Measurements from ENCODE around the gene MYO10. TPM values are rescaled to one million over a fixed set of nuclear protein-coding genes. Genes with fewer than 3 reads are reported as not detected.

Gene MYO10
- total and polyA plus RNA-seq, 9 donors: 10.8 to 35.8 (median 16.3) TPM

- TF ChIP-seq POLR2A (IDR thresholded peaks at IDR 0.05) (no peak), CTCF (IDR thresholded peaks at IDR 0.05) (no peak), EP300 (IDR thresholded peaks at IDR 0.05) (no peak)
- Histone ChIP-seq H3K4me3 (no peak overlapping the region), H3K9me3 (no peaks in the 10 kb centered on the region), H3K4me1 (ENCODE audit: insufficient read depth) (peaks cover 9% of the 10 kb centered on the region), H3K27me3 (no peaks in the 10 kb centered on the region), H3K27ac (no peak overlapping the region), H3K36me3 (no peaks in the 10 kb centered on the region)
- WGBS, 3 donors: 95 to 97% (median 95%) methylated on average over 6 of the region's 6 CpGs
- intact Hi-C loops (cut with DNase I): no loop called here
- DNase-seq: no peak
These were observed 52.9 kb downstream of the MYO10 start for GRCh38 chr5:16883176-16883575.

- Histone ChIP-seq H3K9me3 (no peaks in the 10 kb centered on the region), H3K27me3 (no peaks in the 10 kb centered on the region), H3K4me3 (no peak overlapping the region), H3K36me3 (no peaks in the 10 kb centered on the region), H3K27ac (no peak overlapping the region), H3K4me1 (ENCODE audit: insufficient read depth) (peaks cover 13% of the 10 kb centered on the region)
- intact Hi-C loops (cut with DNase I): no loop called here
- 72 to 78% (median 75%) methylated on average over 3 of the region's 3 CpGs for WGBS, 3 donors
- no peak for DNase-seq
- TF ChIP-seq EP300 (IDR thresholded peaks at IDR 0.05): no peak
- no peak for TF ChIP-seq POLR2A (IDR thresholded peaks at IDR 0.05)
- TF ChIP-seq CTCF (IDR thresholded peaks at IDR 0.05): no peak
These were observed 54.8 kb downstream of the MYO10 start for GRCh38 chr5:16881251-16881650.

- H3K4me3 ChIP-seq: no peak overlapping the region
- peaks cover 12% of the 10 kb centered on the region for H3K4me1 ChIP-seq (ENCODE audit: insufficient read depth)
- 82 to 88% (median 84%) methylated on average over 3 of the region's 3 CpGs for WGBS, 3 donors
- no peak overlapping the region for H3K27ac ChIP-seq
- no peaks in the 10 kb centered on the region for H3K9me3 ChIP-seq
- no peak for TF ChIP-seq EP300 (IDR thresholded peaks at IDR 0.05)
- TF ChIP-seq CTCF (IDR thresholded peaks at IDR 0.05): no peak
- no peak for TF ChIP-seq POLR2A (IDR thresholded peaks at IDR 0.05)
- no peaks in the 10 kb centered on the region for H3K27me3 ChIP-seq
- no peak for DNase-seq
- intact Hi-C loops (cut with DNase I): no loop called here
- H3K36me3 ChIP-seq: no peaks in the 10 kb centered on the region
These were observed 55.5 kb downstream of the MYO10 start for GRCh38 chr5:16880547-16880946.

- no peak for DNase-seq
- H3K36me3 ChIP-seq: no peaks in the 10 kb centered on the region
- H3K27me3 ChIP-seq: no peaks in the 10 kb centered on the region
- intact Hi-C loops (cut with DNase I): no loop called here
- TF ChIP-seq POLR2A (IDR thresholded peaks at IDR 0.05) (no peak), EP300 (IDR thresholded peaks at IDR 0.05) (no peak), CTCF (IDR thresholded peaks at IDR 0.05) (no peak)
- WGBS, 3 donors: 91 to 95% (median 93%) methylated on average over 13 of the region's 13 CpGs
- H3K4me3 ChIP-seq: no peak overlapping the region
- H3K4me1 ChIP-seq (ENCODE audit: insufficient read depth): peaks cover 12% of the 10 kb centered on the region
- H3K27ac ChIP-seq: no peak overlapping the region
- H3K9me3 ChIP-seq: no peaks in the 10 kb centered on the region
These were observed 56.4 kb downstream of the MYO10 start for GRCh38 chr5:16879650-16880049.

GRCh38 chr5:16879191-16879590, 56.9 kb downstream of the MYO10 start:
- H3K27ac ChIP-seq: no peak overlapping the region
- WGBS, 3 donors: 83 to 96% (median 91%) methylated on average over 1 of the region's 1 CpG
- intact Hi-C loops (cut with DNase I): no loop called here
- H3K27me3 ChIP-seq: no peaks in the 10 kb centered on the region
- H3K4me1 ChIP-seq (ENCODE audit: insufficient read depth): peaks cover 10% of the 10 kb centered on the region
- no peak for TF ChIP-seq CTCF (IDR thresholded peaks at IDR 0.05)
- no peak for TF ChIP-seq EP300 (IDR thresholded peaks at IDR 0.05)
- no peak for TF ChIP-seq POLR2A (IDR thresholded peaks at IDR 0.05)
- no peak overlapping the region for H3K4me3 ChIP-seq
- no peaks in the 10 kb centered on the region for H3K9me3 ChIP-seq
- no peaks in the 10 kb centered on the region for H3K36me3 ChIP-seq
- no peak for DNase-seq
